Right lobe of liver (tissue), 4 donors: Measurements from ENCODE around the gene CYFIP1.

Source experiments
- POLR2A ChIP-seq: fragments of 450-650 bp; IDR thresholded peaks from one replicate; pipeline ENCODE4 v1.6.1; 2017; ENCODE audit warnings: antibody characterized with exemption, mild to moderate bottlenecking
- TF ChIP-seq, protein P1 (sequence below), 4 donors: fragments of 200-600 bp in 3 of 4; fragments of 450-650 bp in 1 of 4; IDR thresholded peaks; one replicate each; pipeline versions ENCODE4 v1.5.1 to v1.8.0; 2016 to 2022; ENCODE audit warnings: antibody characterized with exemption in 4 of 4, mild to moderate bottlenecking in 2 of 4
- donor health status: DM: no; HTN: no; CAD: no.
- donor health status: DM: no; HTN: no; CAD: no.
- donor health status: DM: no; HTN: yes; CAD: no.

DNA sequence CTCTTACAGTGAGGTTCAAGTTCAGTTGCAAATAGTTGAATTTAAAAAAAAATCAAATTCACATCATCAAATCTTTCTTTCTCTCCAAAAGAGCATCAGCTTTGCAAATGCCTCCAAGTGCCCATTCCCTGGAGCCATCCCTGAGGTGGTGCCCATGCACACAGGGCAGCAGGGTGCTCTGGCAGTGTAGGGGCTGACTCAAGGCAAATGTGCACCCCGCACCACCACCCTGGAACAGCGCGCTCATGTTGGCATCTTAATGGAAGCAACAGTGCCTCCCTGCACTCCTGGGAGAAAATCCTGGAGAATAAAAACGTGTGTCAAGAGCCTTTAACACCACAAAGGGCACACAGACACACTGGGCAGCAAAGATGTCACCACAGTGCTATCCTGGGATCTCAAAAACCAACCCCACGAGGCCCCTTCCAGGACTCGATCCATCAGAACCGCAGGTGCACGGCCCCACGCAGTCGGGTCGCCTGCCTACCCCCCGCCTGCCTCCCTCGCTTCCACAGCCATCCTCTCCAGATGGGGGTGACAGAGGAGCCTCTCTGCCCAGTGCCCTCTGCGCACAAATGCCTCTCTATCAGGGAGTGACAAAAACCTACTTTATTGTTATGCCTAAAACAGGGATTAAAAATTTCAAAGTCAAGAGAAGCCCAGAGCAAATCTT is 90.9 kb downstream of the CYFIP1 start:
- TF ChIP-seq, protein P1, sequence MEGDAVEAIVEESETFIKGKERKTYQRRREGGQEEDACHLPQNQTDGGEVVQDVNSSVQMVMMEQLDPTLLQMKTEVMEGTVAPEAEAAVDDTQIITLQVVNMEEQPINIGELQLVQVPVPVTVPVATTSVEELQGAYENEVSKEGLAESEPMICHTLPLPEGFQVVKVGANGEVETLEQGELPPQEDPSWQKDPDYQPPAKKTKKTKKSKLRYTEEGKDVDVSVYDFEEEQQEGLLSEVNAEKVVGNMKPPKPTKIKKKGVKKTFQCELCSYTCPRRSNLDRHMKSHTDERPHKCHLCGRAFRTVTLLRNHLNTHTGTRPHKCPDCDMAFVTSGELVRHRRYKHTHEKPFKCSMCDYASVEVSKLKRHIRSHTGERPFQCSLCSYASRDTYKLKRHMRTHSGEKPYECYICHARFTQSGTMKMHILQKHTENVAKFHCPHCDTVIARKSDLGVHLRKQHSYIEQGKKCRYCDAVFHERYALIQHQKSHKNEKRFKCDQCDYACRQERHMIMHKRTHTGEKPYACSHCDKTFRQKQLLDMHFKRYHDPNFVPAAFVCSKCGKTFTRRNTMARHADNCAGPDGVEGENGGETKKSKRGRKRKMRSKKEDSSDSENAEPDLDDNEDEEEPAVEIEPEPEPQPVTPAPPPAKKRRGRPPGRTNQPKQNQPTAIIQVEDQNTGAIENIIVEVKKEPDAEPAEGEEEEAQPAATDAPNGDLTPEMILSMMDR (IDR thresholded peaks at IDR 0.05): no peak
- TF ChIP-seq POLR2A: no peak
